Trophoblast cell (in vitro differentiated cells and primary cell): ENCODE data around the gene CPXCR1. TPM values are rescaled to one million over a fixed set of nuclear protein-coding genes. Genes with fewer than 3 reads are reported as not detected.
"Not testable (repeated sequence)": the region's sequence is repeated elsewhere in the genome, so short reads cannot be mapped to it uniquely, and the experiment has no call there.

Source experiments
- DNase-seq, 2 donors: peaks; one replicate each; pipeline ENCODE4 v3.0.0-alpha.2; 2016
- H2AFZ ChIP-seq: 2 replicates; pipeline ENCODE4 v1.6.1; 2013; ENCODE audit warnings: low read length, moderate library complexity, mild to moderate bottlenecking; ENCODE audit not compliant: insufficient read depth, poor library complexity
- H2AK5ac ChIP-seq: 2 replicates; pipeline ENCODE4 v1.6.1; 2013; ENCODE audit warnings: mild to moderate bottlenecking, low read length
- H2BK120ac ChIP-seq: 2 replicates; pipeline ENCODE4 v1.6.1; 2013; ENCODE audit warnings: low read length, mild to moderate bottlenecking, moderate library complexity; ENCODE audit not compliant: insufficient read depth, poor library complexity
- H2BK12ac ChIP-seq: 2 replicates; pipeline ENCODE4 v1.6.1; 2013; ENCODE audit warnings: mild to moderate bottlenecking, low read length, moderate library complexity
- H2BK5ac ChIP-seq: 2 replicates; pipeline ENCODE4 v1.6.1; 2013; ENCODE audit warnings: low read length, low read depth, moderate library complexity, mild to moderate bottlenecking; ENCODE audit not compliant: poor library complexity
- H3K14ac ChIP-seq: 2 replicates; pipeline ENCODE4 v1.6.1; 2013; ENCODE audit warnings: mild to moderate bottlenecking, low read length
- H3K18ac ChIP-seq: 2 replicates; pipeline ENCODE4 v1.6.1; 2013; ENCODE audit warnings: mild to moderate bottlenecking, low read length
- H3K23ac ChIP-seq: 2 replicates; pipeline ENCODE4 v1.6.1; 2013; ENCODE audit warnings: low read length
- H3K27ac ChIP-seq: 2 replicates; pipeline ENCODE4 v1.5.1; 2013; ENCODE audit warnings: low read depth, mild to moderate bottlenecking, inconsistent platforms, low read length, moderate library complexity
- H3K27me3 ChIP-seq: 2 replicates; pipeline ENCODE4 v1.6.1; 2013; ENCODE audit warnings: inconsistent platforms, mild to moderate bottlenecking, low read length, moderate library complexity; ENCODE audit not compliant: insufficient read depth
- H3K36me3 ChIP-seq, 2 experiments: 1 replicate in 1 of 2; 2 replicates in 1 of 2; pipeline ENCODE4 v1.6.1; 2013; ENCODE audit warnings: low read length in 2 of 2, mild to moderate bottlenecking in 2 of 2, moderate library complexity in 1 of 2; ENCODE audit not compliant: insufficient read depth in 2 of 2, control insufficient read depth in 1 of 2
- H3K4ac ChIP-seq: 2 replicates; pipeline ENCODE4 v1.6.1; 2013; ENCODE audit warnings: low read depth, mild to moderate bottlenecking, low read length, moderate library complexity
- H3K4me1 ChIP-seq, 2 experiments: 1 replicate in 1 of 2; 2 replicates in 1 of 2; pipeline ENCODE4 v1.6.1; 2013; ENCODE audit warnings: low read length in 2 of 2, mild to moderate bottlenecking in 2 of 2, moderate library complexity in 1 of 2; ENCODE audit not compliant: insufficient read depth in 2 of 2, control insufficient read depth in 1 of 2
- H3K4me2 ChIP-seq: 2 replicates; pipeline ENCODE4 v1.6.1; 2013; ENCODE audit warnings: inconsistent platforms, mild to moderate bottlenecking, low read length, moderate library complexity
- H3K4me3 ChIP-seq: 2 replicates; pipeline ENCODE4 v1.5.1; 2013; ENCODE audit warnings: mild to moderate bottlenecking, low read depth, low read length, inconsistent platforms
- H3K79me1 ChIP-seq: one replicate; pipeline ENCODE4 v1.6.1; 2013; ENCODE audit warnings: low read length
- H3K79me2 ChIP-seq: 2 replicates; pipeline ENCODE4 v1.6.1; 2013; ENCODE audit warnings: low read length, mild to moderate bottlenecking; ENCODE audit not compliant: control insufficient read depth, insufficient read depth, poor library complexity
- H3K9ac ChIP-seq: 2 replicates; pipeline ENCODE4 v1.6.1; 2013; ENCODE audit warnings: mild to moderate bottlenecking, low read length
- H3K9me3 ChIP-seq: 2 replicates; pipeline ENCODE4 v1.6.1; 2013; ENCODE audit warnings: low read depth, mild to moderate bottlenecking, control low read depth, inconsistent platforms, low read length; ENCODE audit not compliant: insufficient read depth
- H4K12ac ChIP-seq: 2 replicates; pipeline ENCODE4 v1.6.1; 2013; ENCODE audit warnings: low read depth, mild to moderate bottlenecking, low read length, moderate library complexity
- H4K8ac ChIP-seq: 2 replicates; pipeline ENCODE4 v1.6.1; 2013; ENCODE audit warnings: low read depth, mild to moderate bottlenecking, low read length, moderate library complexity
- H4K91ac ChIP-seq: one replicate; pipeline ENCODE4 v1.6.1; 2013; ENCODE audit warnings: low read depth, mild to moderate bottlenecking, low read length, moderate library complexity
- WGBS: extraction: QIAGEN DNeasy Blood & Tissue Kit; methylation state at CpG from one replicate; pipeline ENCODE4 v1.1.7; 2013; ENCODE audit warnings: missing lambda C conversion rate; ENCODE audit not compliant: insufficient read length, insufficient coverage; ENCODE audit errors: extremely low coverage; 5-methylcytosine and 5-hydroxymethylcytosine counted together
- polyA plus RNA-seq: library from polyadenylated mRNA; stranded (reverse); fragments of 200-250 nt; gene quantifications from 2 replicates; pipeline ENCODE4 v1.2.3, GENCODE V29; 2013

Gene CPXCR1
- polyA plus RNA-seq = not detected in 2 replicates

DNA sequence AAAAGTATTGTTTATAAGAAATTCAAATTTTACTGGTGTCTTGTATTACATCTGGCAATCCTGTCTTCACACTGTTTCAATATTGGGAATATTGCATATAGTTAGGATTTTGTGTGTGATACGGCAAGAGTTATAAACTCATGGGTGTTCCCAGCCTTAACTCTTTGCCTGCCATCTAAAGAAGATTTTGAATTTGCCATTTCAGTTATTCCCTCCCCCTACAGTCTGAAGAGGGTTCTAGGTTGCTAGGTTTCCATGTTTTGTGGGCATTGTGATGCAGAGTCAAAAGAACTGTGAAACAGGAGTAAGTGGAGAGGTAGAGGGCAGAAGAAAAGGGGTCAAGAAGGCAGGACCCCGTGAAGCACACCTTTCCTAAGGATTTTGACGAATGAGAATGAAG is at the start of gene CPXCR1:
TSS of gene CPXCR1 (plus strand) at position 301 of the 400 bp plus-strand sequence. CDS start 6,190 bp downstream, outside the sequence.
- no peaks in the 10 kb centered on the region for H3K27me3 ChIP-seq
- no peaks in the 10 kb centered on the region for H3K79me1 ChIP-seq

DNA sequence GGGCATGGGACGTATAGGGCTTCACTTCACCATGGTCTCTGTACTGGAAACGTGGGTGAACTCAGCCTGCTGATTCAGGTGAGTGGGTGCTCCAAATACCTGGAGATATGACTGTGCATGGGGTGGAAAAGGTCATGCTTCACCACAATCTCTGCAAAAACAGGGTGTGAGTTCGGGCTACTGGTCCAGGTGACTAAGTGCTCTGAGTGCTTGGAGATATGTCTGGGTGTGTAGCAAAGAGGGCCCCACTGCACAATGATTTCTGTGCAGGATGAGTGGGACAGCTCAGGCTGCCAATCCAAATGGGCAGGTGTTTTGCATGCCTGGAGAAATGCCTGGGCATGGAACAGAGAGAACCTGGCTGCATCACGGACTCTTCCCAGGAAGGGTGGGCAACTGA is 11.2 kb upstream of the CPXCR1 start:
- Histone ChIP-seq H3K9ac (no peak overlapping the region), H3K4ac (no peak overlapping the region), H2BK12ac (no peak overlapping the region), H3K4me2 (no peak overlapping the region), H3K27me3 (no peaks in the 10 kb centered on the region), H3K9me3 (no peaks in the 10 kb centered on the region), H3K79me2 (no peaks in the 10 kb centered on the region), H3K27ac (no peak overlapping the region), H4K8ac (no peak overlapping the region), H4K91ac (no peak overlapping the region), H3K79me1 (no peaks in the 10 kb centered on the region), H2AK5ac (no peak overlapping the region), H2BK5ac (no peak overlapping the region), H2AFZ (no peak overlapping the region), H3K18ac (no peak overlapping the region), H3K4me1 (no peaks in the 10 kb centered on the region), H3K36me3 (no peaks in the 10 kb centered on the region), H2BK120ac (no peak overlapping the region), H3K14ac (no peak overlapping the region), H4K12ac (no peak overlapping the region), H3K4me3 (no peak overlapping the region), H3K23ac (no peak overlapping the region)
- WGBS = no CpG with 5 or more reads among the region's 4 CpGs
- DNase-seq = no peak

More for the DNA sequence above, at the start of gene CPXCR1:
- Histone ChIP-seq H4K12ac (no peak within 1 kb of the TSS), H2BK120ac (no peak within 1 kb of the TSS), H2AFZ (no peak within 1 kb of the TSS), H4K91ac (no peak within 1 kb of the TSS), H4K8ac (no peak within 1 kb of the TSS), H3K9me3 (no peaks in the 10 kb centered on the region), H3K18ac (no peak within 1 kb of the TSS), H2BK12ac (no peak within 1 kb of the TSS), H2BK5ac (no peak within 1 kb of the TSS), H3K79me2 (no peaks in the 10 kb centered on the region), H3K4me1 (no peaks in the 10 kb centered on the region), H3K27ac (no peak within 1 kb of the TSS), H3K14ac (no peak within 1 kb of the TSS), H3K36me3 (no peaks in the 10 kb centered on the region), H3K23ac (no peak within 1 kb of the TSS), H2AK5ac (no peak within 1 kb of the TSS), H3K4me3 (no peak within 1 kb of the TSS), H3K4me2 (no peak within 1 kb of the TSS), H3K9ac (no peak within 1 kb of the TSS), H3K4ac (no peak within 1 kb of the TSS)
- DNase-seq = no peak
- no CpG with 5 or more reads among the region's 3 CpGs for WGBS

DNA sequence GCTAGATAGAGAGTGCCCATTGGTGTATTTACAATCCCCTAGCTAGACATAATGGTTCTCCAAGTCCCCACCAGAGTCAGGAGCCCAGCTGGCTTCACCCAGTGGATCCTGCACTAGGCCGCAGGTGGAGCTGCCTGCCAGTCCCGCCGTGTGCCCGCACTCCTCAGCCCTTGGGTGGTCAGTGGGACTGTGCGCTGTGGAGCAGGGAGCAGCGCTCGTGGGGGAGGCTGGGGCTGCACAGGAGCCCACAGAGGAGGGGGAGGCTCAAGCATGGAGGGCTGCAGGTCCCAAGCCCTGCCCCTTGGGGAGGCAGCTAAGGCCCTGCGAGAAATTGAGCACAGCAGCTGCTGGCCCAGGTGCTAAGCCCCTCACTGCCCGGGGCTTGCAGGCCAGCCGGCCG is 810 bp upstream of the CPXCR1 start:
- H3K4me3 ChIP-seq, H4K12ac ChIP-seq, H2BK12ac ChIP-seq, H3K27ac ChIP-seq, H3K79me2 ChIP-seq, H3K9ac ChIP-seq, DNase-seq, H4K91ac ChIP-seq, H2AK5ac ChIP-seq, H3K36me3 ChIP-seq, H3K9me3 ChIP-seq, H2BK120ac ChIP-seq, H3K4ac ChIP-seq, H3K14ac ChIP-seq, H2BK5ac ChIP-seq, H3K4me2 ChIP-seq, H3K23ac ChIP-seq, H2AFZ ChIP-seq, H3K4me1 ChIP-seq, H4K8ac ChIP-seq, H3K27me3 ChIP-seq, H3K79me1 ChIP-seq, H3K18ac ChIP-seq: not testable (repeated sequence)
- no CpG with 5 or more reads among the region's 11 CpGs for WGBS

DNA sequence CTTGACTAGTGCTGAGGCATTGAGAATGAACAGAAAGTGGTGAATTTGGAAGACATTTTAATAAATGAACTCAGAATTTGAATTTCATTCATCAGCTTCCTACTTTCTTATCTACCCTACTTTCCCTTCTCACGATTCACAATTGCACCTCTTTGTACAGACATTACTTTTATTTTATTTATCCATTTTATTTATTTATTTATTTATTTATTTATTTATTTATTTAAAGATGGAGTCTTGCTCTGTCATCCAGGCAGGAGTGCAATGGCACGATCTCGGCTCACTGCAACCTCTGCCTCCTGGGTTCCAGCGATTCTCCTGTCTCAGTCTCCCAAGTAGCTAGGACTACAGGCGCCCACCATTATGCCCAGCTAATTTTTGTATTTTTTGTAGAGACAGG is 5.3 kb downstream of the CPXCR1 start:
- not testable (repeated sequence) for H4K12ac ChIP-seq, H3K27ac ChIP-seq, DNase-seq, H3K9me3 ChIP-seq, H3K4ac ChIP-seq, H4K91ac ChIP-seq, H2AFZ ChIP-seq, H3K79me1 ChIP-seq, H2BK120ac ChIP-seq, H3K9ac ChIP-seq, H2BK12ac ChIP-seq, H3K27me3 ChIP-seq, H3K36me3 ChIP-seq, H3K18ac ChIP-seq, H3K23ac ChIP-seq, H2BK5ac ChIP-seq, H2AK5ac ChIP-seq, H3K14ac ChIP-seq, H3K4me1 ChIP-seq, H3K79me2 ChIP-seq, H3K4me3 ChIP-seq, H4K8ac ChIP-seq, H3K4me2 ChIP-seq
- no CpG with 5 or more reads among the region's 5 CpGs for WGBS
